ENCODE results near the gene ZNF423.
A peak's percentile ranks its signal among the peaks of the same experiment; 100 is the strongest.

The ZNF423 gene

DNA sequence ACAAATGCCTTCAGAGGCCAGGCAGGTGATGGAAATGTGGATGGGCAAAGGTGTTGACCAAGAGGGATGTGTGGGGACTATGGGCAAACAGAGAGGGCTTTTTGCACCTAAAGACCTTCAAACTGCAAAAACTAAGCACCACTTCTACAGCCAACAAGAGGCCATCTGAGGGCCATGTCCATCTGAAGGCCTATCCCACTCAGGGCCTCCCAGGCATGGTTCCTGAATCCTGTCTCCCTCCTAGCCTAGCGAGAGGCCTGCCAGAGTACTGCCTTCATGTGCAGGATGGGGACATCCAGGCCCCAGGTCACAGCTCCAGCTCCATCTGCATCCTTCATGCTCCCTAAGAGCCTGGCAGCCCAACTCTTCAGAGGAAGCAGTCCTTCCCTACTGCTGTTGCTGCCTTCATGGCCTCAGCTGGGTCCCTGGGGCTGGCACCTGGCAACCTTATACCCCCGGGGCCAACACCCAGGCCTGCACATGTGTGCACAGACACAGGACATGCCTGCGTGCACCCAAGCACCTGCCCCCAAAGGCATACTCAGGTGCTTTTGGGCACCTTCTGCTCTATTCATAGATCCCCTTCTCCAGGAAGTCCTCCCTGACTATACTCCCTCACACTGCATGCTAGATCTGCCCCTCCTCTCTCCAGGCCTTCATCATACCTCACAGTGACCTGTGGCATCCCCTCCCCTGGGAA, 387.2 kb downstream of the ZNF423 start:
- Mint-ChIP-seq H3K36me3 (no peaks in the 10 kb centered on the region), H3K4me3 (no peak overlapping the region), H3K27me3 (no peaks in the 10 kb centered on the region), H3K4me1 (peaks cover 11% of the 10 kb centered on the region), H3K27ac (no peak overlapping the region), H3K9me3 (no peaks in the 10 kb centered on the region)
- ATAC-seq: peak; percentile 66

DNA sequence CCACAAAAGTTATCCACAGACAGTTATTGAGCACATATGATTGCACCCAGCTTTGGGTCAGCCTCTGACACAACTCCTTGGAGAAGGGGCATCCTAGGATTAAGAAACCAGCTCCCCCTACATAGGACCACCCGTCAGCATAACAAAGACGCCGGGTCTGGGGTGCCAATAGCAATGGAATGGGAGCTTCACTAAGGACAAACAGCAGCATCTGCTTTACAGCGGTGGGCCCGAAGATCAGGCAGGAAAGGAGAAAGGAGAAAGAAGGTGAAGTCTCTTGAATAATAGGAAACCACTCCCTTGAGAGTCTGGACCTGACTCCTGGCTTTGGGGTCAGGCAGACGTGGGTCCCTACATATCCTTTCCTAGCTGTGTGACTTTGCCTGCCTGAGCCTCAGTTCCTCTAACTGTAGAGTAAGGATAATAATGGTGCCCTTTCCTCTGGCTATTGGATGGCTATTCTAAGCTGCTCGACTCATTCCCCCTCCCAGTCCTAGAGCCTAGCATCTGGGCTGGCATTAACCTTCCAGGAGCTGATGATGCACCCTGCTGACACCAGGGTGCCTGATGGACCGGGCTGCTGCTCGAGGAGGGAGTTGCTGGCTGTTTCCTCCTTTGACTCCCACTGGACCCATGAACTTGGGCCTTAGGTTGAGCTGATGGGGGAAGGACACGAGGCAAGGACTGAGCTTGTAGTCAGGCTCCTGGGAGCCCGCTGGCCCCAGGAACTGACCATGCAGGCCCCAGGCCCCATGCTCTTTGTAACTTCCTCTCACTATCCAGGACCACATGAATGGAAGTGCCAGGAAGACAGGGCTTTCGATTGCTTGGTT, 388.2 kb downstream of the ZNF423 start:
- no peak for ATAC-seq
- H3K4me1 Mint-ChIP-seq: peaks cover 20% of the 10 kb centered on the region
- no peaks in the 10 kb centered on the region for H3K9me3 Mint-ChIP-seq
- H3K36me3 Mint-ChIP-seq: no peaks in the 10 kb centered on the region
- H3K4me3 Mint-ChIP-seq: no peak overlapping the region
- no peak overlapping the region for H3K27ac Mint-ChIP-seq
- no peaks in the 10 kb centered on the region for H3K27me3 Mint-ChIP-seq

- Mint-ChIP-seq H3K27ac (no peak overlapping the region), H3K27me3 (no peaks in the 10 kb centered on the region), H3K36me3 (no peaks in the 10 kb centered on the region), H3K4me1 (peaks cover 20% of the 10 kb centered on the region), H3K9me3 (no peaks in the 10 kb centered on the region), H3K4me3 (no peak overlapping the region)
- ATAC-seq: no peak
Measured at GRCh38 chr16:49466881-49467280, 389.0 kb downstream of the ZNF423 start.

DNA sequence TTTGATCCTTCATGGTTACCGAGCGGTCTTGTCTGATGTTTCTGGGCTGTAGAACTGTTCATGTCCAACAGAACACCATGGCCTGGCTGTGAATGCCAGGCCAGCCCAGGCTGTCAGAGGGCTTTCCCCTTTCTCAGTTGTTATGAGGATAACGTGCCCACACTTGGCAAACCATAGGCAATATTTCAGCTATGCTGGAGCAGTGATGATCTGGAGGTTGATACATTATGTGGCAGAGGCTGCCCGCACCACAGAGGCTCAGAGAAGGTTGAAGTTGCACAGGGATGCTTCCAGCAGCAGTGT, 389.4 kb downstream of the ZNF423 start:
- no peaks in the 10 kb centered on the region for H3K9me3 Mint-ChIP-seq
- peaks cover 20% of the 10 kb centered on the region for H3K4me1 Mint-ChIP-seq
- H3K27me3 Mint-ChIP-seq: no peaks in the 10 kb centered on the region
- no peak overlapping the region for H3K4me3 Mint-ChIP-seq
- H3K36me3 Mint-ChIP-seq: no peaks in the 10 kb centered on the region
- no peak overlapping the region for H3K27ac Mint-ChIP-seq
- ATAC-seq: no peak

- H3K36me3 Mint-ChIP-seq: no peaks in the 10 kb centered on the region
- H3K4me1 Mint-ChIP-seq: peaks cover 20% of the 10 kb centered on the region
- H3K4me3 Mint-ChIP-seq: no peak overlapping the region
- ATAC-seq: no peak
- no peaks in the 10 kb centered on the region for H3K9me3 Mint-ChIP-seq
- no peaks in the 10 kb centered on the region for H3K27me3 Mint-ChIP-seq
- H3K27ac Mint-ChIP-seq: no peak overlapping the region
Measured at GRCh38 chr16:49465661-49466528, 390.0 kb downstream of the ZNF423 start.

DNA sequence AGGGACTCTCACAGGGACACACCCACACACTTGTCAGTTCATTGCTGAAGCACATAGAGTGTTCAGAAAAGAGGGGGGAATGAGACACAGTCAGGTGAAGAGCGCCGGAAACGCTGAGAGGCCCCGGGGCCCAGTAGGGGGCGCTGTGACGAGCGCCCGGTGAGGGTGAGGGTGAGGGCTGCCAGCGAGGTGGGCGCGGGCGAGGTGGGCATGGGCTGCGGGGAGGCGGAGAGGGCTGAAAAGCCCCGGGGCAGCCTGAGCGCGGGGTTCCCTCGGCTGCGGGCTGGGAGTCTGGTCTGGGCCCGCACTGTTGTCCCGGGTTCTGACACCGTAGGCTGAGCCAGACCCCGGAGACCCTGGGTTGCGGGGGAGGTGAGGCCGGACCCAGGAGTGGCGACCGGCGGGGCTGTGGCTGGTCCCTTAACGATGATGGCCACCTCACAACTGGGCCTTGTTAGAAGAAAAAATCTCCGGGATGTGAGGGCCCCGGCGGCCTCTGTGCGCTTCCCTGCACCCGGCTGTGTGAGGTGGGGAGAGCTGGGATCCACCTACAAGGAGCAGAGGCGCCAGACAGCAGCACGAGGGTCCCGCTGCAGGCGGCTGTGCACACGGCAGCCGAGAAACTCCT, 390.9 kb downstream of the ZNF423 start:
- no peak for ATAC-seq
- no peaks in the 10 kb centered on the region for H3K9me3 Mint-ChIP-seq
- H3K4me1 Mint-ChIP-seq: peaks cover 20% of the 10 kb centered on the region
- H3K36me3 Mint-ChIP-seq: no peaks in the 10 kb centered on the region
- peak overlapping the region; percentile 68 for H3K27ac Mint-ChIP-seq
- H3K27me3 Mint-ChIP-seq: no peaks in the 10 kb centered on the region
- no peak overlapping the region for H3K4me3 Mint-ChIP-seq

DNA sequence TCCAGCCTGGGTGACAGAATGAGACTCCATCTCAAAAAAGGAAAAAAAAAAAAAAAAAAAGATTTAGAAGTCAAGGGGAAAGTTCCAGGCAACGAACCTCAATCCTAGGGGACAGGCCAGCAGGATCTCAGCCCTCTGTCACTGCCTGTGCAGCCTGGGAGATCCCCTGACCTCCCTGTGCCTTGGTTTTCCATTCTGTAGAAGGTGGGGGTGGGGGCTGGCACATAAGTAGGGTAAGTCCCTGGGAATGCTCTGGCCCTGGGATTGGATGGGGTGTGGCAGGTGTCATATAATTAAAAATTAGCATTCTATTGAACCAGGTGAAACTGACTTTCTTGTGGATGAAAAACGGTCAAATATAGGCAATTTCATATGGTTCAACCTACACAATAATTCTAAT, 391.8 kb downstream of the ZNF423 start:
- no peaks in the 10 kb centered on the region for H3K27me3 Mint-ChIP-seq
- ATAC-seq: no peak
- no peak overlapping the region for H3K4me3 Mint-ChIP-seq
- H3K36me3 Mint-ChIP-seq: no peaks in the 10 kb centered on the region
- H3K4me1 Mint-ChIP-seq: peaks cover 17% of the 10 kb centered on the region
- peak overlapping the region; percentile 68 for H3K27ac Mint-ChIP-seq
- H3K9me3 Mint-ChIP-seq: no peaks in the 10 kb centered on the region

GRCh38 chr16:49463529-49463928, 392.4 kb downstream of the ZNF423 start:
- H3K27ac Mint-ChIP-seq: peak overlapping the region; percentile 68

GRCh38 chr16:49462989-49463371, 392.9 kb downstream of the ZNF423 start:
- no peak overlapping the region for H3K4me3 Mint-ChIP-seq

More at GRCh38 chr16:49463529-49463928, 392.4 kb downstream of the ZNF423 start:
- no peak overlapping the region for H3K4me3 Mint-ChIP-seq
- peaks cover 12% of the 10 kb centered on the region for H3K4me1 Mint-ChIP-seq
- no peaks in the 10 kb centered on the region for H3K36me3 Mint-ChIP-seq
- H3K9me3 Mint-ChIP-seq: no peaks in the 10 kb centered on the region
- ATAC-seq: peak; percentile 71
- no peaks in the 10 kb centered on the region for H3K27me3 Mint-ChIP-seq

GRCh38 chr16:49462362-49462988, 393.4 kb downstream of the ZNF423 start:
- Mint-ChIP-seq H3K36me3 (no peaks in the 10 kb centered on the region), H3K27me3 (no peaks in the 10 kb centered on the region), H3K4me3 (no peak overlapping the region), H3K4me1 (peaks cover 12% of the 10 kb centered on the region), H3K9me3 (no peaks in the 10 kb centered on the region), H3K27ac (no peak overlapping the region)
- no peak for ATAC-seq

More at GRCh38 chr16:49462989-49463371, 392.9 kb downstream of the ZNF423 start:
- Mint-ChIP-seq H3K4me1 (peaks cover 12% of the 10 kb centered on the region), H3K36me3 (no peaks in the 10 kb centered on the region), H3K9me3 (no peaks in the 10 kb centered on the region), H3K27me3 (no peaks in the 10 kb centered on the region), H3K27ac (peak overlapping the region; percentile 68)
- no peak for ATAC-seq

DNA sequence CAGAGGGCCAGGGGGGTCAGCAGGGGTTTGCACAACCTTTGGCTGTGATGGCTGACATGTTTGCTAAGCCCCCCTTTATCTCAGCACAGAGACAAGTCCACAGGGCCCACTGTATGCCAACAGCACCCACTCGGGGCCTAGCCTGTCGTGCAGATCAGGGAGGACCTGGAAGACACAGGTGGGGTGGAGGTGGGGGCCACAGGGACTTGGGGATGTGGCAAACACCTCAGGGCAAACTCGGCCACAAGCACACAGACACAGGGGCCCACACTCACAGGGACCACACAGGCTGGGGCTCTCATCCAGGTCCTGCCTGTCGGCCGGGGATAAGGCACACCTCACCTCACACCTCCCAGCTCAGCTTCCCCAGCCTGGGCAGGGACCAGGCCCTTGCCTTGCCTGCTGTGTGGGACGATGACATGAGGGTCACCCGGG, 394.4 kb downstream of the ZNF423 start:
- Mint-ChIP-seq H3K27ac (no peak overlapping the region), H3K9me3 (no peaks in the 10 kb centered on the region), H3K36me3 (no peaks in the 10 kb centered on the region), H3K4me3 (no peak overlapping the region), H3K27me3 (no peaks in the 10 kb centered on the region), H3K4me1 (peaks cover 12% of the 10 kb centered on the region)
- no peak for ATAC-seq

DNA sequence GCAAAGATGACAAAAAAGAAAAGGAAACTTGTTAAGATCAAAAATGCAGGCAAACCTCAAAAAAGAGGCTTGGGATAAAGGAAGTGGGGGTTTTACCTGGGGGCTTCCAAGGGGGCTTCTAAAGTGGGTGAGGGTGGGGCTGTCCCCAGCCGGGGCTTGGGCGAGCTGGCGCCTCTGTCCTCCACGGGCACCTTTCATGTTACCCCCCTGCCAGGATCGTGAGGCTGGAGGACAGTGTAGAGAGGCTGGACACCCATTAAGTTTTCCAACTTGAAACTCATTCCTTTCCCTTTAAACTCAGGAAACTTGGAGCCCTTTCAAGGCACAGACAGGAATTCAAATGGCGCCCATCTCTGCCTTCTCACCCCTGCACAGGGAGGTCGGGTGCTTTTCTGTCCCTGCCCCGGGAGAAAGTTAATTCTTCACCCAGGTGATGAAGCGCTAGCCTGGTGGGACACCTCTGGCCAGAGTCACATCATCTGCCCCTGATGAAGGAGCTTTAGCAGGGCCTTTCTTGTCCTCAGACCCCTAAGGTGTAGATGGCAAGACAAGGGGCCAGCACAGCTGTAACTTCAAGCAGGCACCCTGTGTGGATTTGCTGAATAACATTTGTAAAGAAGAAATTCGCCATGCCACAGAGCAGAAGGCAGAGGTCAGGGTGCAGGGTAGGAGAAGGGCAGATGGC, 395.0 kb downstream of the ZNF423 start:
- ATAC-seq: no peak
- no peaks in the 10 kb centered on the region for H3K9me3 Mint-ChIP-seq
- H3K4me3 Mint-ChIP-seq: no peak overlapping the region
- no peak overlapping the region for H3K27ac Mint-ChIP-seq
- H3K36me3 Mint-ChIP-seq: no peaks in the 10 kb centered on the region
- peaks cover 12% of the 10 kb centered on the region for H3K4me1 Mint-ChIP-seq
- H3K27me3 Mint-ChIP-seq: no peaks in the 10 kb centered on the region

- Mint-ChIP-seq H3K4me1 (peaks cover 12% of the 10 kb centered on the region), H3K4me3 (no peak overlapping the region), H3K9me3 (no peaks in the 10 kb centered on the region), H3K27me3 (no peaks in the 10 kb centered on the region), H3K36me3 (no peaks in the 10 kb centered on the region), H3K27ac (no peak overlapping the region)
- no peak for ATAC-seq
Measured at GRCh38 chr16:49459953-49460735, 395.8 kb downstream of the ZNF423 start.
